ENCODE results near the gene CEP250. TPM values are rescaled to one million over a fixed set of nuclear protein-coding genes. Genes with fewer than 3 reads are reported as not detected.

Gene CEP250
- total and polyA plus RNA-seq, 2 of the 4 experiments (the other 2 are of a cell fraction): 22.7 to 35.1 TPM

GRCh38 chr20:35451295-35451694 is 4.1 kb upstream of the CEP250 start:
- intact Hi-C loops (cut with micrococcal nuclease) (no loop called here), in situ Hi-C loops (cut with MboI; ENCODE audit: low sequenced_read_pairs) (no loop called here), dilution Hi-C loops (cut with HindIII; ENCODE audit: low sequenced_read_pairs, unreplicated experiment) (no loop called here)
- Histone ChIP-seq H3K18ac (ENCODE audit: low read depth, low read length) (no peak overlapping the region), H4K5ac (ENCODE audit: low read depth, low read length) (no peak overlapping the region), H3K79me1 (ENCODE audit: low read depth in 1 of 2, low read length in 2 of 2) (peaks cover 7 to 19% of the 10 kb centered on the region in 2 experiments), H2BK120ac (ENCODE audit: low read depth, low read length) (no peak overlapping the region), H3K23ac (ENCODE audit: low read depth, low read length) (no peak overlapping the region), H3K4me1 (ENCODE audit: control insufficient read depth, insufficient read depth, low read length) (0 out of 2 replicates have a peak, but pooled peaks cover 3% of the 10 kb centered on the region), H3K27me3 (ENCODE audit: control insufficient read depth, insufficient read depth, low read length) (no peaks in the 10 kb centered on the region), H4K20me1 (ENCODE audit: insufficient read depth, low read length) (no peaks in the 10 kb centered on the region), H2BK20ac (ENCODE audit: low read depth, low read length) (no peak overlapping the region), H4K91ac (ENCODE audit: insufficient read depth, low read depth, low read length) (no peak overlapping the region), H3K9me3 (ENCODE audit: control insufficient read depth, insufficient read depth, low read length) (no peaks in the 10 kb centered on the region), H2BK15ac (ENCODE audit: low read depth, low read length) (no peak overlapping the region), H3K56ac (ENCODE audit: extremely low read depth, insufficient read depth, low read length) (no peak overlapping the region), H3K27ac (ENCODE audit: insufficient read depth, low read length) (no peak overlapping the region), H2AFZ (replicated peaks; ENCODE audit: low read length, poor library complexity) (no peak overlapping the region), H2AK5ac (ENCODE audit: low read depth, low read length) (no peak overlapping the region), H3K4ac (ENCODE audit: low read depth, low read length) (no peak overlapping the region), H3K14ac (replicated peaks; ENCODE audit: low read depth, low read length) (no peak overlapping the region), H3K4me3 (ENCODE audit: insufficient read depth, low read depth, low read length) (no peak overlapping the region), H3K9ac (ENCODE audit: low read depth, low read length) (no peak overlapping the region), H4K8ac (ENCODE audit: low read depth in 2 of 2, low read length in 2 of 2) (no peak overlapping the region), H2BK5ac (ENCODE audit: low read depth, low read length, poor library complexity, severe bottlenecking) (no peak overlapping the region), H3K9me1 (ENCODE audit: insufficient read depth, low read length) (peaks cover 9% of the 10 kb centered on the region; the same call in 1 of the 2 replicates), H3K4me2 (ENCODE audit: low read depth, low read length) (no peak overlapping the region), H3K36me3 (ENCODE audit: control insufficient read depth, insufficient read depth, low read length) (no peaks in the 10 kb centered on the region), H2AK9ac (replicated peaks; ENCODE audit: low read depth, low read length, poor library complexity) (no peak overlapping the region)
- ChIA-PET POLR2A (ENCODE audit: unreplicated experiment) (no interaction called here), CTCF (no interaction called here)
- TF ChIP-seq CEBPB (IDR thresholded peaks at IDR 0.05; ENCODE audit: low read depth, low read length) (no peak), BHLHE40 (IDR thresholded peaks at IDR 0.05; ENCODE audit: low read depth, low read length) (no peak), FOS (IDR thresholded peaks at IDR 0.05; ENCODE audit: low read depth, low read length) (no peak), SMC3 (IDR thresholded peaks at IDR 0.05; ENCODE audit: low read depth, low read length) (no peak)
- TF ChIP-seq, protein P1, sequence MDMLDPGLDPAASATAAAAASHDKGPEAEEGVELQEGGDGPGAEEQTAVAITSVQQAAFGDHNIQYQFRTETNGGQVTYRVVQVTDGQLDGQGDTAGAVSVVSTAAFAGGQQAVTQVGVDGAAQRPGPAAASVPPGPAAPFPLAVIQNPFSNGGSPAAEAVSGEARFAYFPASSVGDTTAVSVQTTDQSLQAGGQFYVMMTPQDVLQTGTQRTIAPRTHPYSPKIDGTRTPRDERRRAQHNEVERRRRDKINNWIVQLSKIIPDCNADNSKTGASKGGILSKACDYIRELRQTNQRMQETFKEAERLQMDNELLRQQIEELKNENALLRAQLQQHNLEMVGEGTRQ (IDR thresholded peaks at IDR 0.05; ENCODE audit: low read depth, low read length): no peak
- WGBS, 2 experiments (ENCODE audit: extremely low coverage in 2 of 2, insufficient read length in 1 of 2): no CpG with 5 or more reads among the region's 6 CpGs
- no peak for ATAC-seq (ENCODE audit: low read depth)
- no TSS peak for BruUV-seq (replicated peaks)
- no peak for DNase-seq
